Left lung (tissue), 10 donors: Measurements from ENCODE around the gene DLGAP1. TPM values are rescaled to one million over a fixed set of nuclear protein-coding genes. Genes with fewer than 3 reads are reported as not detected.

ENCODE experiments used
- ATAC-seq: fragments of 200-7000 bp; cut with Tn5 transposase; one replicate; pipeline ENCODE4 v1.9.1; 2020; ENCODE audit warnings: moderate library complexity
- DNase-seq, 4 donors: peaks; one replicate each; pipeline ENCODE4 v3.0.0-alpha.2; 2013 to 2020
- H3K27ac ChIP-seq, 2 donors: fragments of 200-600 bp; sonication (generic) in 1 of 2; one replicate each; pipeline versions ENCODE4 v1.5.0 to v1.8.0; 2020 to 2021
- H3K27me3 ChIP-seq, 2 donors: fragments of 200-600 bp; sonication (generic) in 1 of 2; one replicate each; pipeline versions ENCODE4 v1.5.0 to v1.8.0; 2020 to 2021
- H3K36me3 ChIP-seq, 2 donors: fragments of 200-600 bp; sonication (generic) in 1 of 2; one replicate each; pipeline versions ENCODE4 v1.5.0 to v1.8.0; 2020 to 2021
- H3K4me1 ChIP-seq, 2 donors: fragments of 200-600 bp; one replicate each; pipeline ENCODE4 v1.8.0; 2021
- H3K4me3 ChIP-seq, 2 donors: fragments of 200-600 bp; sonication (generic) in 1 of 2; one replicate each; pipeline versions ENCODE4 v1.5.0 to v1.8.0; 2020 to 2021; ENCODE audit warnings: mild to moderate bottlenecking in 1 of 2
- H3K9me3 ChIP-seq, 2 donors: fragments of 200-600 bp; sonication (generic) in 1 of 2; one replicate each; pipeline versions ENCODE4 v1.5.0 to v1.8.0; 2020 to 2021
- CTCF ChIP-seq, 2 donors: fragments of 200-600 bp; sonication (generic) in 1 of 2; IDR thresholded peaks; one replicate each; pipeline versions ENCODE4 v1.5.0 to v1.8.0; 2021; ENCODE audit warnings: antibody characterized with exemption in 2 of 2
- intact Hi-C, 2 donors: fragments of 100-400 bp; cut with DNase I; formaldehyde crosslinking; loops; one replicate each; pipeline versions ENCODE4 v1.11.2 to v1.14.2; 2022
- polyA plus RNA-seq, 6 donors: library from polyadenylated mRNA; unstranded; fragments of 120-200 nt; gene quantifications; one replicate each; pipeline ENCODE4 v1.2.1, GENCODE V29; 2013; ENCODE audit not compliant: insufficient read length in 6 of 6
- total RNA-seq, 2 donors: library from RNA; stranded (reverse); fragmentation: NEBNext Ultra II Directional; extraction: Animal tissue kit (Norgen Biotek cat#: 25700); gene quantifications; one replicate each; pipeline ENCODE4 v1.2.1, GENCODE V29; 2021
- donor health status: DM: no; HTN: yes; CAD: no.
- donor health status: DM: no; HTN: no; CAD: no.

The DLGAP1 gene
- total and polyA plus RNA-seq, 8 donors = 1.6 to 4.0 (median 2.1) TPM

GRCh38 chr18:3513481-3513880 is 941.6 kb downstream of the DLGAP1 start:
- no peaks in the 10 kb centered on the region for H3K36me3 ChIP-seq
- no peak overlapping the region for H3K4me3 ChIP-seq
- H3K27me3 ChIP-seq = no peaks in the 10 kb centered on the region
- no peak for DNase-seq
- intact Hi-C loops = no loop called here
- H3K9me3 ChIP-seq = no peaks in the 10 kb centered on the region
- H3K27ac ChIP-seq = no peak overlapping the region
- no peak for TF ChIP-seq CTCF (IDR thresholded peaks at IDR 0.05)
- H3K4me1 ChIP-seq = no peaks in the 10 kb centered on the region
- no peak for ATAC-seq

- intact Hi-C loops = no loop called here
- no peak for TF ChIP-seq CTCF (IDR thresholded peaks at IDR 0.05)
- Histone ChIP-seq H3K9me3 (no peaks in the 10 kb centered on the region), H3K4me1 (no peaks in the 10 kb centered on the region), H3K4me3 (no peak overlapping the region), H3K27me3 (no peaks in the 10 kb centered on the region), H3K27ac (no peak overlapping the region), H3K36me3 (no peaks in the 10 kb centered on the region)
- ATAC-seq (peak; percentile 62), DNase-seq (no peak)
Observed at GRCh38 chr18:3511980-3512379, 943.1 kb downstream of the DLGAP1 start.

- no peaks in the 10 kb centered on the region for H3K27me3 ChIP-seq
- H3K4me1 ChIP-seq = no peaks in the 10 kb centered on the region
- DNase-seq = no peak
- TF ChIP-seq CTCF (IDR thresholded peaks at IDR 0.05) = no peak
- H3K27ac ChIP-seq = no peak overlapping the region
- H3K4me3 ChIP-seq = no peak overlapping the region
- no peaks in the 10 kb centered on the region for H3K36me3 ChIP-seq
- intact Hi-C loops = no loop called here
- ATAC-seq = no peak
- no peaks in the 10 kb centered on the region for H3K9me3 ChIP-seq
Observed at GRCh38 chr18:3510896-3511295, 944.2 kb downstream of the DLGAP1 start.

GRCh38 chr18:3510024-3510423 is 945.1 kb downstream of the DLGAP1 start:
- no peaks in the 10 kb centered on the region for H3K4me1 ChIP-seq
- ATAC-seq (no peak), DNase-seq (no peak)
- H3K9me3 ChIP-seq = no peaks in the 10 kb centered on the region
- intact Hi-C loops = no loop called here
- no peaks in the 10 kb centered on the region for H3K27me3 ChIP-seq
- H3K27ac ChIP-seq = no peak overlapping the region
- H3K4me3 ChIP-seq = no peak overlapping the region
- no peaks in the 10 kb centered on the region for H3K36me3 ChIP-seq
- TF ChIP-seq CTCF (IDR thresholded peaks at IDR 0.05) = no peak

GRCh38 chr18:3508576-3509549 is 946.2 kb downstream of the DLGAP1 start:
- Histone ChIP-seq H3K9me3 (no peaks in the 10 kb centered on the region), H3K36me3 (no peaks in the 10 kb centered on the region), H3K4me3 (no peak overlapping the region), H3K4me1 (no peaks in the 10 kb centered on the region), H3K27me3 (no peaks in the 10 kb centered on the region), H3K27ac (no peak overlapping the region)
- ATAC-seq (peak; percentile 21), DNase-seq (no peak)
- no peak for TF ChIP-seq CTCF (IDR thresholded peaks at IDR 0.05)
- intact Hi-C loops = no loop called here
